Activated T-helper 1 cell treated with Interleukin-2 at 50 U/mL for 16 hours (primary cell): Measurements from ENCODE around the gene CEP128.

ENCODE experiments used
- DNase-seq: peaks from one replicate; pipeline ENCODE4 v3.0.0-alpha.2; 2020; ENCODE audit warnings: low read depth

CEP128 gene

DNA sequence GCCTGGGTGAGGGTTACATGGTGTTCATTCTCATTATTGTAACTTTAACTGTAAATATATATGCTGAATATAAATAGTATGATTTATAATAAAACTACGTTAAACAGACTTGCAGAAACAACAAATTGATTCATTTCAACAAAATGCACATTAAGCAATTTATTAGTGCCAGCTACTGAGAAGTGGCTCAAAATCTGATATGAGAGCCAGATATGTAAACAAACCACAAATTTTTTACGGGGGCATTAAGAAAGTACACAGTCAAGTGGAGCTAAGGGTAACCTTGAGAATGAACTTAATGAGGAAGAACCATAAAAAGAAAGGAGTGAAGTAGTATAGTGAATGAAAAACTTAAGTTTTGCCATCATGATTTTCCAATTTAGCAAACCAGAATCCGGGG, 40.3 kb downstream of the CEP128 start:
- DNase-seq, result no peak

DNA sequence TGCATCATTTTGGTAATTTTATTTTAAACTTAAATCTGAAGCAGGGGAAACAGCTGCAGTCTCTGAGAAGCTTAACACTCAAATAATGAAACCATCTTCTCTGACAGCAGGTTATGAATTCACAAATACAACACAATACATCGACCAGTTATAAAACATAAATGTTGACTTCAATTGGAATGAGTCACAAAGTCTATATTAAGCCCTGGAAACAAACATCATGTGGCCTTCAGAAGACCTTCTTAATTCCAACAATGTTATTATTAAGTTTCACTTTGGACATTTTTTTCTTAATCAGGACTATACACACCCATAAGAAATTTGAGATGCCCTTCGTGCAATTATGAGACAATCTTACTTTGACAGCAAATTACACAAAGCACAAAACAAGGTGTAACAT, 68.9 kb downstream of the CEP128 start:
- no peak for DNase-seq

DNA sequence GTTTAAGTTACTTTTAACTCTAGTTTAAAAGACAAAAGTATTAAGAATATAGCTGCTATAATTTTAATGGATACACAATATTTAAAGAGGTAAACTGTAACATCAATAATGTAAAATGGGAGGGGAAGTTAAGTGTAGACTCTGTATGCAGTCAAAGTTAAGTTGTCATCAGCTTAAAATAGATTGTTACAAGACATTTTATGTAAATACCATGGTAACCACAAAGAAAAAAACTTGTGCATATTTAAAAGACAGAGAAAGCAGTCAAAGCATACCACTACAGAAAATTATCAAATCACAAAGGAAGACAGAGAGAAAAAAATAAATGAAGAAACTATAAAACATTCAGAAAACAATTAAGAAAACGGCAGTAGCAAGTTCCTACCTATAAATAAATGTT, 73.3 kb downstream of the CEP128 start:
- DNase-seq, result no peak

DNA sequence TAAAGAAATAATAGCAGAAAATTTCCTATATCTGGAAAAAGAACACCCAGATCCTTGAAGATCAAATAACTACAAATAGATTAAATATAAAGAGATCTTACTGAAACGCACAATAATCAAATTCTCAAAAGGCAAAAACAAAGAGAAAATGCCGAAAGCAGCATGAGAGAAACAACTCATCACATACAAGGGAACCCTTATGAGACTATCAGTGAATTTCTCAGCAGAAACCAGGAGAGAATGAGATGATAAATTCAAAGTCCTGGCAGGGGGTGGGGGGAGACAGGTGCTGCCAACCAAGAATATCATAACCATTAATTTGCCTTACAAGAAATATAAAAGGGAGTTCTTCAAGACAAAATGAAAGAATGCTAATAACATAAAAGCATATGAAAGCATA, 73.7 kb downstream of the CEP128 start:
- no peak for DNase-seq

DNA sequence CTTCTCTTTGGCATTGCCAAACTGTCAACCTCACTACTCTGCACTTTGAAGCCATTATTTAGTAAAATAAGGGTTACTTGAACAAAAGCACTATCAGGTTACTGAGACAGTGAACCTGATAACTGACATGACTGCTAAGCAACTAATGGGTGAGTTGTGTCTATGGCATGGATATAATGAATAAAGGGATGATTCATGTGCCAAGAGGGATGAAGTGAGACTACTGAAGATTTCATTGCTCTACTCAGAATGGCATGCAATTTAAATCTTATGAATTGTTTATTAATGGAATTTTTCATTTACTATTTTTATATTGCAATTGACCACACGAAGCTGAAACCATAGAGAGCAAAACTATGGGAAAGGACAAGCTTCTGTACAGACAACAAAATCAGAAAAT, 74.4 kb downstream of the CEP128 start:
- no peak for DNase-seq

DNA sequence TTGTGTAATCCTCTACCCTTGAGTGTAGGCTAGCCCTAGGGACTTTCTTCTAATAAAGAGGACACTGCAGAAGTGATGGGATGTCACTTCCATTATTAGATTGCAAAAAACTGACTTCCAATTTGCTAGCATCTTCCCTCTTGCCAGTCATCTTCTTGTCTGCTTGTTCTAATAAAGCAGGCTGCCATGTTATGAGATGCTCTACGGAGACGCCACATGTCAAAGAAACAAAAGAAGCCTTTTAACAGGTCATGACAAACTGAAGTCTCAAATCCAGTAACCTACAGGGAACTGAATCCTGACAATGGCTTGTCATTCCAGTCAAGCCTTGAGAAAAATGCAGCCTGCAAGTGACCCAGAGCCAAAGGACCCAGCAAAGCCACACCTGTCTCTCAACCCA, 76.0 kb downstream of the CEP128 start:
- DNase-seq, result no peak

DNA sequence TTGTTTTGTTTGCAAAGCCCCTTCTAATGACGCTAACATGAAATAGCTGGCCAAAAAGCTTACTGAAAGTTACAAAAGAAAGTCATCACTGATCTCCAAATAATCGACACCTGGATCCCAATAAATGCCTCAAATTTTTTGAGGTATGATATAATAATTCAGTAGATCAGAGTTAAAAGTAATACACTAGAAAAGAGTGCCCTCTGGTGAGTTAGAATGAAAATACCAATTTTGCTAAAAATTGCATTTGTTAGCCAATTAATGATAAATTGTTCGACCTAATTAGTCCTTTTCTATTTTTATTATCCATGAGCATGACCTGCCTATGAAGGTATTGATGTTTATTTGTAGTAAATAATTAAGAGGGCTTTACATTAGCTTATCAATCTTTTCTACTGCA, 78.6 kb downstream of the CEP128 start:
- no peak for DNase-seq

DNA sequence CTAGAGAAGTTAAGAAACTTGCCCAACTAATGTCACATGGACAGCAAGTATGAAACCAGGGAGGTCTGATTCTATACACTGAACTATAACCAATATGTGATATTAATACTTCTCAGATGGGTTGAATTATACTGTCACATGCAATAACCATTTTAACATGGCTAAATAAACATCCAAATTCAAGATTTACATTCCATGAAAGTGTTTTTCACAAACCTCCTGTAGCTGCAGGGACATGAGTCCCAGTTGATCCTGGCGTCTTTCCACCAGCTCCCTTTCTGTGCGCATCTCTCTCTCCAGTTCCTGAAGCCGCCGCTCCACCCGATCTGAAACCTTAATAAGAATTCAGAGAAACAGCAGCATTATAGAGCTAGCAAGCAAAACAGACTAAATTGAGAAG, 79.0 kb downstream of the CEP128 start:
- DNase-seq, result no peak

DNA sequence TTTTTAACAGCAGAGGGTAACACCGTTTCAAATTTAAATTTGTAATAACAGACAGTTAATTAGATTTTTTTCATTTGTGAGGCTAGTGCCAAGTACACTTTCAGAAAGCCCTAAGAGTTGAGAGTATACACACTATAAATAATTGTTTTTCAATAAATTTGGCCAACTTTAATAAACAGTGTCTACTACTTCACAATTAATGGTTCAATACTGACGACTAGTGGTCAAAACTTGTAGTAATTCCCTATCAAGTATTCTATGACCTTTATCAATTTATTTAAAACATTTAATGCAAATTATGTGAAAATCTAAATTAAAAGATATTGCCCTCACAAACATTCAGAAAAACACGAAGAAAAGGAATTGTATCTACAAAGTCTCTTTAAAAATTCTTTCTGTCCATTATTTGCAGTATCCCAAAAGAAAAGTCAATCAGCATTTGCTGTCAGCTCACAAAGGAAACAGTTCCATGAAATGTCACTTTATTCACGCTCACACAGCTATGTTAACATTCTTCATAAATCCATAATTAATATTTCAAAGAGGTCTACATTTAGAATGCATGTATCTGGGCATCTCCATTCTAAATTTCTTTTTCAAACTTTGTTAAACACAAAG, 91.2 kb downstream of the CEP128 start:
- no peak for DNase-seq

DNA sequence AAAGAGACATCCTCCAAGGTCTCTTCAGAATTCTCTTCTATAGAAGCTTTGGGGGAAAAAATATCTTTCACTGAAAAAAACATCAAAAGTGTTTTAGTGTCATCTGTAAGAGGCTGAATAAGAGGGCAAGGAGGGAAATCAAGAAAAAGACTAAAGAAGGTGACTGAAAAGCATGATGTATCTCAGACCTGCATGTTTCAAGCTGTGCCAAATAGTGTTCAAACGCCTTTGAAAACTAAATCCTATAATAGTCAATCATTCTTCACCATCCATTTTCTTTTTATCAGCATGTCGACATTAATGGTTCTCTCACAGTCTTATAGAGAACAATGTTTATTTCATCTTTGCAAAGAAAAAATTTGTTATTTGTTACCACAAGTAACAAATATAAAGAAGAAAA, 94.5 kb downstream of the CEP128 start:
- no peak for DNase-seq

DNA sequence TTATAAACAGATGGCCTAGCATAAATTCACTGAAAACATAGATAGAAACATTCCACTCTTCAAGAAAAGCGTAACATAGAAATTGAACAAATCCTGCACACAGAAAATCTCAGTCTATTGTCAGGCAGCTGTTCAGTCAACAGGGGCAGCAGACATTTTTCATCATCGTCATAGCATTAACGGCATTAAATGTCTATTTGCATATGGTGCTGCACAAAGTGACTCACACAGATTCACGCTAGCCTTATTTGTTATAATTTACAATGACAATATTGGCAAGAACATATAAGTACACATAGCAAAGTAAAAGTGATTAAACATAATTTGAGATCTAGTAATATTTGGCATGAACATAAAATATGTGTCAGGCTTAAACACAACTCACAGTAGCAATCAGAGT, 95.7 kb downstream of the CEP128 start:
- DNase-seq, result no peak

DNA sequence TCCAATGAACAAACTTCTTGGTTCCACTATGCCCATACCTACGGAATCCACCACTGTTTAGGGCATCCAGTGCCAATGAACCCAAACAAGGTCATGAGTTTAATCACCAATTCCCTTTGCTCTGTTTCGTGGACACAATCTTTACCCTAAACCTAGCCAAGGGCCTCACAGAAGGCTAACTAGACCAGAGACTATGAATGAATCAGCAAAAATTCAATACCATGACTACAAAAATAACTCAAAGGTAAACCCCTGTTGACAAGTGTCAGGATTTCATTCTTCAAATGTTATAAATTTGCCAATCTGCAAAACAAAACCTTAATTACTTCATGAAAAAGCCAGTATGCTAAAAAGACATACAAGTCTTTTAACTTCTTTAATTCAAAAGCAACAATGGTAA, 96.7 kb downstream of the CEP128 start:
- no peak for DNase-seq

DNA sequence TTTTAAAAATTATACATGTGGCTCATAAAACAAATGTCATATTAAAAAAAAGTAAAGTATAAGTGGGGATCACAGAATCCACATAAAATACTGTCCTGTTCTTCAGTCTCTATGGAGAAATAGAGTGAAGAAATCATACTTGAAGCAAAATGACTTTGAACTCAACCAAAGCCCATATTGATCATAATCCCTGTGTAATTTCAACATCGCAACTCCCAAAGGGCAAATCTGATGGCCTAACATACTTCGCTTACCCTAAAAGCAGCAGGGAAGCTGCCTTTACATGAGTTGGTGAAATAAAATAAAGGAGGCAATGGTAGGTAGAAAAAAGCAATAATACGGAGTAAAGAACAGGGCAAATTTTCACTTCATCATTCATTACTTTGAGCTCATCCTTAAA, 101.8 kb downstream of the CEP128 start:
- DNase-seq, result no peak

DNA sequence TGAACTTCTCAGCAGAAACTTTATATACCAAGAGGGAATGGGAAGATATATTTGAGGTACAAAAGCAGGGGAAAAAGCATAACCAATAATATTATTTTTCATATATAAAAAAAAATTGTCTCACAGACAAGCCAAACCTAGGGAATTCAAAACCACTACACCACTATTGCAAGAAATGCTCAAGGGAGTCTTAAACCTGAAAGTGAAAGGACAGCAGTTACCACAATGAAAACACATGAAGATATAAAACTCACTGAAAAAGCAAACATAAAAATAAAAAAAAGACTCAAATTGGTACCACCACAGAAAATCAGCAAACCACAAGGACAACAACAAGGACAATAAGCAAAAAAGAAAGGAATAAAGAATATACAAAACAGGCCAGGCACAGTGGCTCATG, 131.9 kb downstream of the CEP128 start:
- DNase-seq, result no peak

DNA sequence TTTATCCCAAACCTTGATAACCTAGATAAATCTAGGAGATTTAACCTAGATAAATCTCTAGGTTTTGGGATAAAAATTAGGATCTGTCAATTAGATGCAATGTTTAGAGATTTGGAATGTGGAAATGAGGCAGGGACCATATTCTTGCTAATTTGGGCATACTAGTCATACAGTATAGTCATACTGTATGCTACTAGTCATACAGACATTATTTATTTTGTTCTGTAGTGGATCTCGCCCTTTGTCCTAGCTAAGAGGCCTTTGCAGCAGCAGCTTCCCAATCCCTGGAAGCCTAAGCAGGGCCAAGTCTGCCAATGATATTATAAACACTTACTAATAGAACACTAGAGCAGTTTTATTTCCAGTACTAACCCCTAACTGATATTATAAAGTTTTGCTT, 136.4 kb downstream of the CEP128 start:
- no peak for DNase-seq

DNA sequence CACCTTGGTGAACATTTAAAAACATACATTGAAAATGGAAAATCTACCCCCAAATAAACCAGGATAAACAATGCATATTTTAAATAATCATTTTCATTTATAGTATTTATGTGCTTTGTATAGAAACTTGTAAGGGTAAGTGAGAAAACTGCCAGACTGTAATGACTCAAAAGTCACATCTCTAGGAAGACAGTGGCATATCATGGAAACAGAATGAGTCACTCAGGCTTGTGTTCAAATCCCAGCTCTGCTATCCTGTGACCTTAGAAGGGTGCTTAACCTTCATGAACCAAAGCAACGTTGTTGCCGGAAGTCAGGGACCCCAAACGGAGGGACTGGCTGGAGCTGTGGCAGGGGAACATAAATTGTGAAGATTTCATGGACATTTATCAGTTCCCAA, 142.7 kb downstream of the CEP128 start:
- no peak for DNase-seq

DNA sequence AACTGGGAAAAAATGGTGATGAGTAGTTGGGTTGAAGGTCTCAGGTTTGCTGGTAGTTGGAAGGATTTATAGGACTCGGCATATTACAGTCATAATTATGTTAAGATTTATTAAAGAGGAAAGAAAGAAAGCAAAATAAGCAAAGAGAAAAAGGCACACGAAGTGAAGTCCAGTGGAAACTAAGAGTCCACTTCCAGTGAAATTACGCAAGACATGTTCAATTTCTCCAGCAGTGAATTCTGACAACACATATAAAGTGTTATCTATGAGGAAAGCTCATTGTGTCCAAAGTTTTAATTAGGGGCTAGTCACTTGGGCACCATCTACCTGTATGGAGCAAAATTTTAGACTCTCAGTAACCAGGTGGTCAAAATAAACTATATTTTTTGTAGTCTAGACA, 143.3 kb downstream of the CEP128 start:
- no peak for DNase-seq

DNA sequence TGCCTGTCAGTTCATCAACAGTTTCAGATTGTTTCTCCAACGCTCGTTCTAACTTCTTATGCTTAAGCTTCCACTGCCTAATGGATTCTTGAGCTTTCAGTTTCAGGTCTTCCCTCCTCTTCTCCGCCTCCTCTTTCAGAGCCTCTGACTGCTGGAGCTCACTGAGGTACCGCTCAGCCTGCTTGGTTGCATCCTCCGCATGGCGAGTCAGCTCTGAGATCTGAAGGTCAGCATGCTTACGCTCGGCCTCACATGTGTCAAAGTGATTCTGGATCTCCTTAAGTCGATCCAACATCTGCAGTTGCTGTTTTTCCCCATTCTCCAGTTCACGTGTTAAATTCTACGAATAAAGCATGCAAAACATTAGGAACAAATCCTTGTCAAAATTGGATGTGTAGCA, 148.8 kb downstream of the CEP128 start:
- DNase-seq, result no peak

DNA sequence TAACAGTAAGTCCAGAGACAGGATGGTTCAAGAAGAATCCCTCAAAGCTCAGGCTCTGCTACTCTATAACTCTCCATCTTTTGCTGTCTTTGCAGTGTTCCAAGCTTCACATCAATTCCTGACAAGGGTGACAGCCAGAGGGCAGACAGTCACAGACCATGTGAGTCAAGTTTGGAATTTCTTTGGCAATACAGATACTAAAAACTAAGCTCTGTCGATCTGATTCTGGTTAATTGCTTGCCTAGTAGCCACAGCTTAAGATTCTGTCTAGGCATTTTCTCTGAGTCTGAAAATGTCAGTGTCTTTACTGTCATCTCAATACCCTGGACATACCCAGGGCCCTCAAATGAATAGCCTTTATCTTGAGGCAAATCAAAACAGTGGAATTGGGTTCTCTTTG, 153.7 kb downstream of the CEP128 start:
- no peak for DNase-seq

DNA sequence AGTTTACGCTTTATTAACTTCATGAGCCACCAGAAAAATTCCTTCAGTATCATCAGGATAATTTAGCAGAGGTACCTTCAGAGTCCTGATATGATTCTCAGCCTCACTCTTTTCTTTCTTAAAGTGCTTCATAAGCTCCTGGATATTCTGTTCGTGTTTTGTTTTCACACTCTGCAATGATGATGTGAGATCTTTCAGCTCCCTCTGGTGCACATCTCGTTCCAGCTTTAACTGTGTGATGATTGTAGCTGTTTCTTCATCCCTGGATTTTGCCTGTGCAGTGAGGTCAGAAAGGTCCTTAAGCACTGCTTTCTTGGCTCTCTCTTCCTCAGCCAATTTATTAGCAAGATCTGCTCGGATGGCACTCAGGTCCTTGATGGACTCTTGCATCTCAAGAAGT, 156.7 kb downstream of the CEP128 start:
- no peak for DNase-seq

DNA sequence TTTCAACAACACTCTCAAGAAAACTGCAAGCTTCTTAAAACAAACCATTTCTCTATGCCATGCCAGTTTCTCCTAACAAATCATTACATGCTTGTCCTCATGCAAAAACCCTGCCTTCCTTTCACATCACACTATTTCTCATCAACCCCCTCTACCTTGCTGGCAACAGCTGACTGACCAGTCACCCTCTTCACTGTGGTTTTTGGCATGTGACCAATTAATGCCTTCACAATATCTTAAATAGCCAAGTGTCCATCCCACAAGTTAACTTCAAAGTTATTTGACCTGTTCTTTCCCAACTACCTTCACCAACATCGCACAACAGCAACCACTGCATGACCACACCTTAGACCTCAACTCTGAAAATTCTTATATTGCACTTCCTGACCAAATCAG, 159.6 kb downstream of the CEP128 start:
- no peak for DNase-seq

DNA sequence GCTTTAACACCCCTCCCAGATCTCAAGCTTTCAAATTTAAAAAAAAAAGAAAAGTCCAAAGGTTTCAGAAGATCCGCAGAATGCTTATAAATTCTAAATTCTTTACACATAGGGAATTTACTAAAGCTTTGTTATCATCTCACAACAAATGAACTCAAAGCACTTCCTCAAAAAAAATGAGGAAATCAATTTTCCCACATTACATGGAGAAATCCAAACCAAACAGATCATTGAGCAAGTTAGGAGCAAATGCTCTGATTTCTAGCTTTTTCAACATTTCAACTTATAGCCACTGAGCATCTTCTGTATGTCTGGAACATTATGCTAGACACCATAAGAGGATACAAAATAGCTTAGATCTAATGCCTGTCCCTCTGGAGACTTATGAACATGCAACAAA, 161.0 kb downstream of the CEP128 start:
- no peak for DNase-seq

DNA sequence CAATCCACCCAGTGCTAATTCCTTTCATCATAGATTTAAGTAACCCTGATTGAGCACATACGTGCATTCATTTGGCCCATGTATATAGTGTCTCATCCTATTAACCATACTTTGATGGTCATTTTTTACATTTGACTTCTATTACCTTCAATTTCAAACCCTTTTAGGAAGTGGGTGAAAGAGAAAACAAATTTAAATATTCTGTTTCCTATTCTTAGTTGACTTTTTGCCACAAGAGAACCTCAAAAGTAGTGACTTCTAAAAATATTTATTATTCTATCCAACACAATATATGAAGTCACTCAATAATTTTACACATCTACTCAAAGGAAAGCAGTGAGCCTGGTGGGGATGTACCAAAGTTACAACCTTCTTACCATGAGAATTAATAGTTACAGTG, 164.9 kb downstream of the CEP128 start:
- DNase-seq, result no peak

DNA sequence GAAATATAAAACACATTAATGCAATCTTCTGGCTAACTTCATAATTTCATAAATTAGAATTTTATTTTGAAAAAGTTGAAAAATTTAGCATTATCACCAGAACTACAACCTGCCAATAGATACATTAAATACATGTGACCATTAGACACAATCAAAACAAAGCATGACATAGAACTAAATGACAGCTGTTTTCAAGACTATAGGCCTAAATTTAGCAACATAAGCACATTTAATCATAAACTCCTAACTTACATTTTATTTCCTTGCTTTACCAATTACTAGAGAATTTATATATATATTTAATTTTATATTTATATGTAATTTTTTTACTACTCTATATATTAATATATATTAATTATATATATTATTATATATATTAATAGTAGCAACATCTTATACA, 165.4 kb downstream of the CEP128 start:
- DNase-seq, result no peak

DNA sequence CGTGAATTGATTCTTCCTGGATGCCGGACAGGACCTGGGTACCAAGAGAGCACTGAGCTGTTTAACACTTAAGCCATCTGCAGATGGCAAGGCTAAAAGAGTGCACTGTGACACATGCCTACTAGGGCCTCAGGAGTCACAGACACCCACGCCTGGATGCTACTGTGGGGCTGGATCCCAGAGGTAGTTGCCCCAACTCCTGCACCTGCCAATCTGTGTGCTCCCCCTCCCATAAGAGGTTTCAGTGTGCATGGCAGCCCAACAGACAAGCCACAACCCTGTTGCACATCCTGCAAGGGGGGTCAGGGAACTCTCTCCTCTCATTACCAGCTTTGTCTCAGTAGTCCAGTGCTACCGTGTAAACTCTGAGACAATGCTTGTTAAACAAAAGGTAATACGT, 169.0 kb downstream of the CEP128 start:
- DNase-seq, result no peak
